ENCODE measurements around the gene LIPC. TPM values are rescaled to one million over a fixed set of nuclear protein-coding genes. Genes with fewer than 3 reads are reported as not detected.

The LIPC gene
- polyA plus RNA-seq, 1 of the 3 experiments (the other 2 are of a cell fraction) = not detected

DNA sequence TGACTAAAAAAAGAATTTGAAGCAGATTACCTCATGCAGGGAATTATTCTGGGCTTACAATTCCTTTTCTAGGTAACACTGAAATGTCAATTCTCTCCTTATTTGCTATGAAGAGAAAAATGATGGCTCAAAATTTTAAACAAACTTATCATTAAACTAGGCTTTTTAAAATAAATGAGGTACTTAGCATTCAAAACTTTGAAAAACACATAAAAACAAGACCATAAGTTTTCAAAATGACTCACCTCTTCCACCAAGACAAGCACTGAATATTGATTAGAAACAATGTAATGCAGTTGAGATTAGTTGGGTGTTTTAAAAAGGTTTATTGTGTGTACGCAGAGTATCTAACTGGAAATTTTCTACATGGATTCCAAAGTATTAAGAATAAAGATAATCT, 163.1 kb downstream of the LIPC start (continued):
- TF ChIP-seq SIN3A (IDR thresholded peaks at IDR 0.05; ENCODE audit: borderline replicate concordance, low read depth, low read length) (no peak), EP300 (IDR thresholded peaks at IDR 0.05; ENCODE audit: borderline replicate concordance in 1 of 2, low read depth in 1 of 2, low read length in 1 of 2) (no peak), FOXM1 (IDR thresholded peaks at IDR 0.05; ENCODE audit: low read depth) (no peak)

DNA sequence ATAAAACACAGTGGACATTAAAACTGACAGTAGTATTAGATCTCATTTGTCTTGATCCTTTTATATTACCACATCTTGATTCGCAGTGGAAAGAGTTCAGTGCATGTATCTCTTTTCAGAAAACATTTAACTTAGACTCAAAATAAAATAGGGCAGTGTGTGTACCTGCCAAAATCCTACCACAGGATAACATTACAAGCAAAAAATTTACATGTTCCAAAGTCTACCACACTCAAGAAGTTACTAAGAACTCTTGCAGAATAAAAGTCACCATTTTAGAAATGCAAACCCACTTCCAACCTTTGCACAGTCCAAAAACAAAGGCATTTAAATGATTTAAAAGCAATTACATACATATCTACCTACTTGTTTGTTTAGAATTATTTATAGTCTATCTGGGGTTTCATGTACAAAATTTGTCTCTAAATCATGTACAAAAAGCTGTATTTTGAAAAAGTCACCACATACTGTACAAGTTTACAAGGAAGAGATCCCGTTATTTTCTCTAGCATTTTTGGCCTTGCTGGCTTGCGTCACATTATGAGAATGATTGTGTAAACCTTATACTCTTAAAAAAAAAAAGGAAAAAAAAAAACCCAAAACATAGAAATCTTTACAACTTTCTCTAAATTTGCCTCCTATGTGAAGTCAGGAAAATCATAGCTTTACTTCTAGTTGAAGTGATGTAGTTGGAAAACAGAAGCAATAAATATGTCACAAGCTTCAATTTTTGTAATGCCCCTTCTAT, 163.9 kb downstream of the LIPC start:
- WGBS (ENCODE audit: low lambda C conversion rate) = 92% methylated on average over 3 of the region's 3 CpGs
- H3K4me1 ChIP-seq (ENCODE audit: control insufficient read depth in 1 of 2, insufficient read depth in 2 of 2, low read depth in 1 of 2, low read length in 1 of 2) = no peaks in the 10 kb centered on the region; a peak in 1 of 4 replicates
- CTCF ChIA-PET = no interaction called here

More for the DNA sequence above, 163.9 kb downstream of the LIPC start:
- Histone ChIP-seq H3K36me3 (replicated peaks in 1 of 2; ENCODE audit: control insufficient read depth in 1 of 2, insufficient read depth in 2 of 2, low read length in 1 of 2) (peaks cover 25 to 31% of the 10 kb centered on the region in 2 experiments), H4K20me1 (ENCODE audit: insufficient read depth) (no peaks in the 10 kb centered on the region), H3K9me3 (no peaks in the 10 kb centered on the region), H3F3A (replicated peaks; ENCODE audit: insufficient read depth) (peaks cover 9% of the 10 kb centered on the region), H3K4me3 (ENCODE audit: low read depth in 2 of 2, low read length in 1 of 2) (no peak overlapping the region), H3K9me2 (no peaks in the 10 kb centered on the region), H3K79me2 (ENCODE audit: insufficient read depth) (no peaks in the 10 kb centered on the region), H3K9ac (no peak overlapping the region), H2AFZ (ENCODE audit: low read depth) (no peak overlapping the region), H3K4me2 (no peak overlapping the region), H3K27ac (ENCODE audit: low read depth in 2 of 2, low read length in 1 of 2) (no peak overlapping the region), H3K27me3 (ENCODE audit: insufficient read depth) (no peaks in the 10 kb centered on the region)
- TF ChIP-seq TEAD4 (IDR thresholded peaks at IDR 0.05; ENCODE audit: borderline replicate concordance, insufficient read depth) (no peak), FOXM1 (IDR thresholded peaks at IDR 0.05; ENCODE audit: low read depth) (no peak), MXI1 (IDR thresholded peaks at IDR 0.05; ENCODE audit: low read depth, low read length) (no peak), RFX5 (IDR thresholded peaks at IDR 0.05; ENCODE audit: low read length) (no peak), ELF1 (IDR thresholded peaks at IDR 0.05) (no peak), GATA2 (CRISPR knock-in tag; IDR thresholded peaks at IDR 0.05) (no peak), CHD2 (IDR thresholded peaks at IDR 0.05; ENCODE audit: low read length, partially characterized antibody) (no peak), EP300 (IDR thresholded peaks at IDR 0.05; ENCODE audit: borderline replicate concordance in 1 of 2, low read depth in 1 of 2, low read length in 1 of 2) (no peak), SMC3 (IDR thresholded peaks at IDR 0.05; ENCODE audit: low read depth, low read length) (no peak), YY1 (IDR thresholded peaks at IDR 0.05; ENCODE audit: low read depth) (no peak), NFIC (IDR thresholded peaks at IDR 0.05; ENCODE audit: borderline replicate concordance) (no peak), EZH2phosphoT487 (IDR thresholded peaks at IDR 0.05; ENCODE audit: borderline replicate concordance, low read depth) (no peak)
- TF ChIP-seq, protein P1, sequence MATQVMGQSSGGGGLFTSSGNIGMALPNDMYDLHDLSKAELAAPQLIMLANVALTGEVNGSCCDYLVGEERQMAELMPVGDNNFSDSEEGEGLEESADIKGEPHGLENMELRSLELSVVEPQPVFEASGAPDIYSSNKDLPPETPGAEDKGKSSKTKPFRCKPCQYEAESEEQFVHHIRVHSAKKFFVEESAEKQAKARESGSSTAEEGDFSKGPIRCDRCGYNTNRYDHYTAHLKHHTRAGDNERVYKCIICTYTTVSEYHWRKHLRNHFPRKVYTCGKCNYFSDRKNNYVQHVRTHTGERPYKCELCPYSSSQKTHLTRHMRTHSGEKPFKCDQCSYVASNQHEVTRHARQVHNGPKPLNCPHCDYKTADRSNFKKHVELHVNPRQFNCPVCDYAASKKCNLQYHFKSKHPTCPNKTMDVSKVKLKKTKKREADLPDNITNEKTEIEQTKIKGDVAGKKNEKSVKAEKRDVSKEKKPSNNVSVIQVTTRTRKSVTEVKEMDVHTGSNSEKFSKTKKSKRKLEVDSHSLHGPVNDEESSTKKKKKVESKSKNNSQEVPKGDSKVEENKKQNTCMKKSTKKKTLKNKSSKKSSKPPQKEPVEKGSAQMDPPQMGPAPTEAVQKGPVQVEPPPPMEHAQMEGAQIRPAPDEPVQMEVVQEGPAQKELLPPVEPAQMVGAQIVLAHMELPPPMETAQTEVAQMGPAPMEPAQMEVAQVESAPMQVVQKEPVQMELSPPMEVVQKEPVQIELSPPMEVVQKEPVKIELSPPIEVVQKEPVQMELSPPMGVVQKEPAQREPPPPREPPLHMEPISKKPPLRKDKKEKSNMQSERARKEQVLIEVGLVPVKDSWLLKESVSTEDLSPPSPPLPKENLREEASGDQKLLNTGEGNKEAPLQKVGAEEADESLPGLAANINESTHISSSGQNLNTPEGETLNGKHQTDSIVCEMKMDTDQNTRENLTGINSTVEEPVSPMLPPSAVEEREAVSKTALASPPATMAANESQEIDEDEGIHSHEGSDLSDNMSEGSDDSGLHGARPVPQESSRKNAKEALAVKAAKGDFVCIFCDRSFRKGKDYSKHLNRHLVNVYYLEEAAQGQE (IDR thresholded peaks at IDR 0.05; ENCODE audit: low read depth, low read length) = no peak
- TF ChIP-seq, protein P2, sequence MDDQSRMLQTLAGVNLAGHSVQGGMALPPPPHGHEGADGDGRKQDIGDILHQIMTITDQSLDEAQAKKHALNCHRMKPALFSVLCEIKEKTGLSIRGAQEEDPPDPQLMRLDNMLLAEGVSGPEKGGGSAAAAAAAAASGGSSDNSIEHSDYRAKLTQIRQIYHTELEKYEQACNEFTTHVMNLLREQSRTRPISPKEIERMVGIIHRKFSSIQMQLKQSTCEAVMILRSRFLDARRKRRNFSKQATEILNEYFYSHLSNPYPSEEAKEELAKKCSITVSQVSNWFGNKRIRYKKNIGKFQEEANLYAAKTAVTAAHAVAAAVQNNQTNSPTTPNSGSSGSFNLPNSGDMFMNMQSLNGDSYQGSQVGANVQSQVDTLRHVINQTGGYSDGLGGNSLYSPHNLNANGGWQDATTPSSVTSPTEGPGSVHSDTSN (IDR thresholded peaks at IDR 0.05) = no peak
- TF ChIP-seq, protein P3, sequence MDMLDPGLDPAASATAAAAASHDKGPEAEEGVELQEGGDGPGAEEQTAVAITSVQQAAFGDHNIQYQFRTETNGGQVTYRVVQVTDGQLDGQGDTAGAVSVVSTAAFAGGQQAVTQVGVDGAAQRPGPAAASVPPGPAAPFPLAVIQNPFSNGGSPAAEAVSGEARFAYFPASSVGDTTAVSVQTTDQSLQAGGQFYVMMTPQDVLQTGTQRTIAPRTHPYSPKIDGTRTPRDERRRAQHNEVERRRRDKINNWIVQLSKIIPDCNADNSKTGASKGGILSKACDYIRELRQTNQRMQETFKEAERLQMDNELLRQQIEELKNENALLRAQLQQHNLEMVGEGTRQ (IDR thresholded peaks at IDR 0.05; ENCODE audit: borderline replicate concordance, low read depth, low read length) = no peak
- POLR2A ChIA-PET = no interaction called here
- DNase-seq = no peak
